HG02884 (cell line): ENCODE data around the gene PHACTR3.

Experiments used
- ATAC-seq: cut with Tn5 transposase; IDR thresholded peaks from one replicate; pipeline ENCODE4 v1.9.1; 2021; ENCODE audit warnings: mild to moderate bottlenecking, moderate library complexity; ENCODE audit not compliant: unreplicated experiment

Gene PHACTR3

GRCh38 chr20:59645271-59645670, 40.9 kb downstream of the PHACTR3 start:
- ATAC-seq = no peak

GRCh38 chr20:59645761-59646171, 41.4 kb downstream of the PHACTR3 start:
- ATAC-seq = no peak

- no peak for ATAC-seq
Measured at GRCh38 chr20:59646487-59646886, 42.1 kb downstream of the PHACTR3 start.

DNA sequence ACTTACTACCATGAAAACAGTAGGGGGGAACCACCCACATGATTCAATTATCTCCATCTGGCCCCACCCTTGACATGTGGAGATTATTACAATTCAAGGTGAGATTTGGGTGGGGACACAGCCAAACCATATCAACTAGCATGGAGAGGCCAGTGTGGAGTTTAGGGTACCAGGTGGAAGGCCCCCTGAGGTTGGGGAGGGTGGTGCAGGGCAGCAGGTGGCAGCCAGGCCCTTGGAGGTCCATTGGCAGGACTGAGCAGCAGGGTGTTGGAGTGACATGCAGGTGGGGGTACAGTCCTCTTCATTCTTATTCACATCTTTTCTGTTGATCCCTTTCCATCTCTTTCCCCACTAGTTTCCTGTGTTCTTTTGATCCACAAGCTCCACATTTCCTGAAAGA, 42.9 kb downstream of the PHACTR3 start:
- ATAC-seq = no peak

DNA sequence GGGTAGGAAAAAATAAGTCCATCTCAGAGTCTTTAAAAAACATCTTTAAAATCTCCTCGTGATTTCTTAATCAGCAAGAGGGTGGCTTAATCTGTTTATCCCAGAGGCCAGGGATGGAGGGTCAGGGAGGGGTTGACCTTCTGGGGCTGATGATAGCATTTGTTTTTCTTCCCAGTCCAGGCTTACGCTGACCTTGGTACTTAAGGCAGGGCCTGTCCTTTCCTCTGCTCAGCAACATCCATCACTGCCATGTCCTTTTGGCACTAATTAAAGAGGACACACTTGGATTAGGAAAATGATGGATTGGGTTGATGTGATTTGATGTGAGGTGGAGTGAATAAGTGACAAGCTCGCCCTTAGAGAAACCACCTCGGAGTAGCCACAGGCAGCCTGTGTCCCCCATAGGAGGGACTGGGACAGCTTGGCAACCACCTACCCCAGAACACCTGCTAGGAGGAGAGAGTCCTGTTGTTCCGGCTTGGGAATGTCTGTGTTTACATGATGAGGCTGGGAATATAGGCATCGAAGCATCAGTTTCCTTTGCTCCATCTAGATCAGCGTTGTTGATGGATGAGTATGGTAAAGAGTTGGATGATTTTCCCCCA, 44.2 kb downstream of the PHACTR3 start:
- ATAC-seq = no peak

- no peak for ATAC-seq
Measured at GRCh38 chr20:59650418-59650817, 46.1 kb downstream of the PHACTR3 start.

- no peak for ATAC-seq
Measured at GRCh38 chr20:59652381-59652780, 48.0 kb downstream of the PHACTR3 start.

- ATAC-seq = no peak
Measured at GRCh38 chr20:59656417-59656816, 52.1 kb downstream of the PHACTR3 start.

DNA sequence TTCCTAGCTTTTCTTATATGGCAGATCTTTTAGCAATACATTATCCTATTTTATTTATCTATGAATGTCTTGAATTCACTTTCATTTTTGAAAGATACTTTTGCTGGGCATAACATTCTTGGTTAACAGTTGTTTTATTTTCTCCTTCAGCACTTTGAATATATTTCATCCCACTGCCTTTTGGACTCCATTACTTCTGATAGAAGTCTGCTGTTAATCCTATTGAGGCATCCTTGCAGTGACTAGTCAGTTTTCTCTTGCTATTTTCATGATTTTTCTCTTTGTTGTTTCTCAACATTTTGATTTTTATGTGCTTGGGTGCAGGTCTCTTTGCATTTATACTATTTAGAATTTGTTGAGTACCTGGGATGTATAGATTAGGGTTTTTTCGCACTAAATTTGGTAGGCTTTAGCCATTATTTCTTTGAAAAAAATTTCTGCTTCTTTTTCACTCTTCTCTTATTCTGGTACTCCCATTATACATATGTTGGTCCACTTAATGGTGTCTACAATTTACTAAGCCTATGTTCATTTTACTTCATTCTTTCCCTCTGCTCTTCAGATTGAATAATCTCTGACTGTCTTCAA, 53.2 kb downstream of the PHACTR3 start:
- ATAC-seq = no peak

GRCh38 chr20:59660471-59660870, 56.1 kb downstream of the PHACTR3 start:
- no peak for ATAC-seq

DNA sequence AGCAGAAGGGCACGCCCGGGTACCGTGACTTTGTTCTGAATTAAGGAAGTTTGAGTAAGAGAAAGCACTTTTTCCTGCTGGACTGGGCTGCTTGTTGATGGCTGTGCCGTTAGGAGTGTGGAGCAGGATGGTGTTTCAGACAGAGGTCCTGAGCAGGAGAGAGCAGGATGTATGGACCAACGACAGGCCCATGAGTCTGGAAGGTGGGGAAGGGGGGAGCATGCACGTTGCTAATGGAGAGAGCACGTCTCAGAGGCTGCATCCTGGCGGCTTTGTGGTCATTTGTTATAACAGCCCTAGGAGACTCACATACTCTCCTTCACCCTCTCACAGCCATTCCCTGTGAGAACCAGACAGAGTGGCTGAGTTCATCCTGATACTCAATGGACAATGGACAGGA, 56.8 kb downstream of the PHACTR3 start:
- no peak for ATAC-seq

GRCh38 chr20:59661621-59662020, 57.3 kb downstream of the PHACTR3 start:
- no peak for ATAC-seq

- no peak for ATAC-seq
Measured at GRCh38 chr20:59662161-59662560, 57.8 kb downstream of the PHACTR3 start.

- ATAC-seq = no peak
Measured at GRCh38 chr20:59662856-59663512, 58.6 kb downstream of the PHACTR3 start.

DNA sequence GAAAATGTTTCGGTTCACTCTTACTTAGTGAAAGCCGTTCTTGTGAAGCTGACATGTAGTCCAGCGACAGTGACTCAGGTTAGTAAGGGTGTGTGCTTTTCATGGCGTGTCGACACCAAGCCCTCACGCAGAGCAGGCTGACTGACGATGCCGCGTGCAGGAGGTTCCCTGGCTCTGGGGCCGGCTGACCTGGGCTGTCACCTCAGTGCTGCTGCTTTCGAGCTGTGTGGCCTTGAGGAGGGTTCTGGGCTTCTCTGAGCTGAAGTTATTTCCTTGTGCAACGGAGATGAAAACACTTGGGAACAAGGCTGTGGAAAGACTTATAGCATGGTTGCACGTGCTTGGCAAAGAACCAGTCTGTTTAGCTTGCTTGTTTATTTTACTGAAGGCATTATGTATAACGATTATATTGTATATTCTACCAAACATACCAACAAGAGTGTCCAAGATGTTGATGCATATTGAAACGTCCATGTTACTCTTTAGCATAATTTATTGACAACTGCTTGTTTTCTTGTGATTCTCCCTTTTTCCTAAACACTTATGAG, 59.2 kb downstream of the PHACTR3 start:
- ATAC-seq = no peak

DNA sequence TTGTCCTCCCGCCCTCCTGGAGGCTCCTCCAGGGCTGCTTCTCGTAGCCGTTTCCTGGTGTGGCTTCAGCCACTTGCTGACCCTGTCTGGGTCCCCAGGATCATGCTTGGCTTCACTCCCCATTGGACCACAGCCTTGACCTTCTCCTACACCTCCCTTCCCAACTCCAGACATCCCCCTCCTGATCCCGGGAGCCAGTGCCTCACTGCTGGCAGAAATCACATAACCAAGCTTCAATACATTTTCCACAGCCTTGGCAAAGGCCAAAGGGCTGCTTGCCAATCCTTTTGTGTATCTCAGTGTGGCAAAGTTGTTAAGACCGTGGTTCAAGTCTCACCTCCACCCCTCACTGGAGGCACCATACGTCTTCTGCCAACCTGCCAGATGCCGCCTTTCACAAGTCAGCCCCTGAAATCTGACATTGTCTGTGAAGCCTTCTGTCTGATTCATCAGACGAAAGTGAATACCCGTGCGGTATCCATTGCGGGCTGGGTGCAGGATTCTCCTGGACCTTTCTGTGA, 60.1 kb downstream of the PHACTR3 start:
- no peak for ATAC-seq

GRCh38 chr20:59665656-59666555, 61.6 kb downstream of the PHACTR3 start:
- ATAC-seq = no peak

- ATAC-seq = no peak
Measured at GRCh38 chr20:59666586-59666985, 62.2 kb downstream of the PHACTR3 start.

- no peak for ATAC-seq
Measured at GRCh38 chr20:59667131-59667530, 62.8 kb downstream of the PHACTR3 start.

DNA sequence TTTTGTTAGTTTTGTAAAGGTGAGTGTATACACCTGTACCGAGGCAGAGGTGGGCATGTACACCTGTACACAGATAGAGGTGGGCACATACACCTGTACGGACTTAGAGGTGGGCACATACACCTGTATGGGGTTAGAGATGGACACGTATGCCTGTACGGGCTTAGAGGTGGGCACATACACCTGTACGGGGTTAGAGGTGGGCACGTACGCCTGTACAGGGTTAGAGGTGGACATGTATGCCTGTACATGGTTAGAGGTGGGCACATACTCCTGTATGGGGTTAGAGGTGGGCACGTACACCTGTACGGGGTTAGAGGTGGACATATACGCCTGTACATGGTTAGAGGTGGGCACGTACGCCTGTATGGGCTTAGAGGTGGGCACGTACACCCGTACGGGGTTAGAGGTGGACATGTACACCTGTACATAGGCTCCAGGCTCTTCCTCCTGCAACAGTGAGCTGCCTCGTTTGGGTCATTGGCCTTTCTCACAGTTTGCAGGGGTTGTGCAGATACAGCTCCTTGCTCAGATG, 63.7 kb downstream of the PHACTR3 start:
- ATAC-seq = no peak
